ENCODE results near the gene TESK1.

Gene TESK1

GRCh38 chr9:35564658-35565061 lies 40.4 kb upstream of the TESK1 start:
- ChIA-PET POLR2A (interaction anchor here (1.1 kb wide), 1 partner anchor 75 kb away, joined by 5 read pairs; the partner anchor contains the start of gene RUSC2), CTCF (interaction anchor here (1.1 to 5.2 kb wide), 5 partner anchors 10 to 86 kb away, joined by 3 to 52 read pairs (median 3); no protein-coding TSS in a partner anchor)
- no peak for TF ChIP-seq CTCF (IDR thresholded peaks at IDR 0.05; ENCODE audit: insufficient read depth, low read length, missing control alignments)
- no peak overlapping the region for H3K4me3 ChIP-seq (ENCODE audit: low read depth, low read length)
- DNase-seq (ENCODE audit: low read depth, low spot score) = no peak

DNA sequence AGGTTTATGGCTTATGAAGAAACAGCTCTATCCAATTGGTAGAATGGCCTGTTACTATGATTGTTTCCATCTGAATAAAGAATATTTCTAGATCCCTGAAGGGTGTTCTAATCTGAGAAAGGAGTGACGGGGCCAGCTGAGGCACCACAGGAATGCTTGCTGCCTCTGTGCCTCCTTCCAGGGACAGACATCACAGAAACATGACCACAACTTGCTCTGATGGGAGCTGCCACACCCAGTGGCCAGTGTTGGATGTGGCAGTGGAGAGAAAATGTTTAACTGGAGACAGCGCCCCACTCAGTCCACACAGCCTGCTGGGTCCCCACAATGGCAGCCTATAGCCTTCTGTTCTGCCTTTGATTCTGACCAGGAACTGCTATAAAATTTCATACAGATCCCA lies 38.6 kb upstream of the TESK1 start:
- ChIA-PET CTCF (interaction anchor here (0.7 to 5.2 kb wide), 8 partner anchors 12 to 95 kb away, joined by 3 to 52 read pairs (median 3); partner anchors contain the start of gene RUSC2), POLR2A (interaction anchor here (1.2 kb wide), 1 partner anchor 13 kb away, joined by 9 read pairs; no protein-coding TSS in a partner anchor)
- DNase-seq (ENCODE audit: low read depth, low spot score) = no peak
- H3K4me3 ChIP-seq (ENCODE audit: low read depth, low read length) = no peak overlapping the region
- no peak for TF ChIP-seq CTCF (IDR thresholded peaks at IDR 0.05; ENCODE audit: insufficient read depth, low read length, missing control alignments)

- CTCF ChIA-PET = interaction anchor here (1.2 to 1.9 kb wide), 2 partner anchors 10 to 14 kb away, joined by 5 to 6 read pairs; no protein-coding TSS in a partner anchor
- TF ChIP-seq CTCF (IDR thresholded peaks at IDR 0.05; ENCODE audit: insufficient read depth, low read length, missing control alignments) = no peak
- DNase-seq (ENCODE audit: low read depth, low spot score) = no peak
- POLR2A ChIA-PET = no interaction called here
- H3K4me3 ChIP-seq (ENCODE audit: low read depth, low read length) = no peak overlapping the region
Observed at GRCh38 chr9:35568196-35568595, 36.9 kb upstream of the TESK1 start.

- DNase-seq (ENCODE audit: low read depth, low spot score) = no peak
- TF ChIP-seq CTCF (IDR thresholded peaks at IDR 0.05; ENCODE audit: insufficient read depth, low read length, missing control alignments) = no peak
- H3K4me3 ChIP-seq (ENCODE audit: low read depth, low read length) = no peak overlapping the region
- CTCF ChIA-PET = interaction anchor here (1.2 to 1.9 kb wide), 2 partner anchors 9 to 15 kb away, joined by 5 to 6 read pairs; no protein-coding TSS in a partner anchor
- POLR2A ChIA-PET = no interaction called here
Observed at GRCh38 chr9:35569206-35569605, 35.9 kb upstream of the TESK1 start.

GRCh38 chr9:35570709-35571504 lies 34.2 kb upstream of the TESK1 start:
- CTCF ChIA-PET = interaction anchor here (1.3 kb wide), 1 partner anchor 33 kb away, joined by 4 read pairs; no protein-coding TSS in a partner anchor
- TF ChIP-seq CTCF (IDR thresholded peaks at IDR 0.05; ENCODE audit: insufficient read depth, low read length, missing control alignments) = no peak
- POLR2A ChIA-PET = no interaction called here
- DNase-seq (ENCODE audit: low read depth, low spot score) = no peak
- no peak overlapping the region for H3K4me3 ChIP-seq (ENCODE audit: low read depth, low read length)

GRCh38 chr9:35574578-35575122 lies 30.4 kb upstream of the TESK1 start:
- DNase-seq (ENCODE audit: low read depth, low spot score) = no peak
- TF ChIP-seq CTCF (IDR thresholded peaks at IDR 0.05; ENCODE audit: insufficient read depth, low read length, missing control alignments) = no peak
- ChIA-PET CTCF (interaction anchor here (1.3 kb wide), 1 partner anchor 21 kb away, joined by 4 read pairs; no protein-coding TSS in a partner anchor), POLR2A (no interaction called here)
- H3K4me3 ChIP-seq (ENCODE audit: low read depth, low read length) = no peak overlapping the region
